H1 (cell line): Measurements from ENCODE around the gene SLC7A10. TPM values are rescaled to one million over a fixed set of nuclear protein-coding genes. Genes with fewer than 3 reads are reported as not detected.

Experiments used
- CTCF ChIA-PET: fragments of 300-600 bp; sonication (Branson Sonifier 250); formaldehyde crosslinking; loops from one replicate; lab custom pipeline; 2021; ENCODE audit not compliant: partially characterized antibody; lab: Charles Lee
- POLR2A ChIA-PET: fragments of 300-600 bp; sonication (Branson Sonifier 250); formaldehyde crosslinking; loops from one replicate; lab custom pipeline; 2021; ENCODE audit warnings: inconsistent platforms; ENCODE audit not compliant: partially characterized antibody; lab: Charles Lee
- DNase-seq, 2 experiments: peaks; one replicate each; pipeline versions ENCODE4 v3.0.0 to v3.0.0-alpha.2; 2010 to 2022; ENCODE audit warnings: low spot score in 2 of 2, low read depth in 1 of 2, mixed read lengths in 1 of 2
- FAIRE-seq: peaks from 2 replicates; lab custom pipeline; 2011; peaks lifted over from hg19 to GRCh38; lab: Jason Lieb, UNC
- H2AFZ ChIP-seq: 2 replicates; pipeline ENCODE4 v1.8.1; 2012; ENCODE audit warnings: low read length, inconsistent platforms
- H2AK5ac ChIP-seq: 2 replicates; pipeline ENCODE4 v1.6.1; 2013; ENCODE audit warnings: low read depth, low read length
- H2BK120ac ChIP-seq: replicated peaks from 2 replicates; pipeline ENCODE3; 2013; ENCODE audit warnings: low read depth, low read length, inconsistent platforms
- H2BK12ac ChIP-seq: 2 replicates; pipeline ENCODE4 v1.6.1; 2013; ENCODE audit warnings: low read depth, low read length
- H2BK15ac ChIP-seq: 2 replicates; pipeline ENCODE4 v1.6.1; 2013; ENCODE audit warnings: low read length
- H2BK20ac ChIP-seq: 2 replicates; pipeline ENCODE4 v1.6.1; 2013; ENCODE audit warnings: low read length
- H2BK5ac ChIP-seq: 2 replicates; pipeline ENCODE4 v1.6.1; 2013; ENCODE audit warnings: low read depth, low read length
- H3K14ac ChIP-seq: 2 replicates; pipeline ENCODE4 v1.6.1; 2013; ENCODE audit warnings: inconsistent platforms; ENCODE audit not compliant: insufficient read length
- H3K18ac ChIP-seq: 2 replicates; pipeline ENCODE4 v1.6.1; 2013; ENCODE audit warnings: low read length; ENCODE audit errors: extremely low read depth
- H3K23ac ChIP-seq: 2 replicates; pipeline ENCODE4 v1.6.1; 2013; ENCODE audit warnings: inconsistent platforms; ENCODE audit not compliant: insufficient read length
- H3K23me2 ChIP-seq: 2 replicates; pipeline ENCODE4 v1.6.1; 2013; ENCODE audit warnings: low read depth, low read length
- H3K27ac ChIP-seq: 2 replicates; pipeline ENCODE4 v1.6.1; 2011; ENCODE audit warnings: low read depth, low read length, inconsistent platforms
- H3K27me3 ChIP-seq, 4 experiments: replicated peaks in 1 of 4; 1 replicate in 1 of 4; 2 replicates in 3 of 4; pipeline versions ENCODE4 v1.6.1 to v1.8.1; 2011 to 2013; ENCODE audit warnings: low read length in 3 of 4, mild to moderate bottlenecking in 3 of 4, inconsistent platforms in 2 of 4, mixed read lengths in 2 of 4, moderate library complexity in 1 of 4; ENCODE audit not compliant: control insufficient read depth in 3 of 4, insufficient read depth in 3 of 4; ENCODE audit errors: extremely low read depth in 1 of 4
- H3K36me3 ChIP-seq, 4 experiments: 2 replicates each; pipeline versions ENCODE4 v1.6.1 to v1.8.1; 2011 to 2013; ENCODE audit warnings: mild to moderate bottlenecking in 4 of 4, low read length in 3 of 4, moderate library complexity in 2 of 4, control low read depth in 1 of 4, inconsistent platforms in 1 of 4; ENCODE audit not compliant: insufficient read depth in 4 of 4, control insufficient read depth in 2 of 4
- H3K4ac ChIP-seq: replicated peaks from 2 replicates; pipeline ENCODE3; 2013; ENCODE audit warnings: low read length, low read depth, mixed read lengths, inconsistent platforms; ENCODE audit not compliant: insufficient read length
- H3K4me1 ChIP-seq, 4 experiments: replicated peaks in 1 of 4; 1 replicate in 1 of 4; 2 replicates in 3 of 4; pipeline versions ENCODE4 v1.6.1 to v1.8.1; 2011 to 2013; ENCODE audit warnings: low read length in 3 of 4, inconsistent platforms in 2 of 4, mixed read lengths in 1 of 4; ENCODE audit not compliant: insufficient read depth in 4 of 4, control insufficient read depth in 3 of 4
- H3K4me2 ChIP-seq, 2 experiments: 2 replicates each; pipeline versions ENCODE4 v1.6.1 to v1.8.1; 2011 to 2013; ENCODE audit warnings: low read depth in 2 of 2, low read length in 2 of 2, control low read depth in 1 of 2, inconsistent platforms in 1 of 2, mild to moderate bottlenecking in 1 of 2; ENCODE audit not compliant: insufficient read depth in 1 of 2
- H3K4me3 ChIP-seq, 4 experiments: fragments of 200-600, 300-600 bp in 1 of 4; sonication (generic), shearing (Covaris generic), sonication (Bioruptor Twin) in 1 of 4; 2 replicates each; pipeline versions ENCODE4 v1.5.1 to v1.8.1; 2011 to 2016; ENCODE audit warnings: low read length in 4 of 4, low read depth in 3 of 4, control low read depth in 2 of 4, inconsistent platforms in 2 of 4, mild to moderate bottlenecking in 2 of 4, mixed read lengths in 1 of 4, moderate library complexity in 1 of 4; ENCODE audit not compliant: insufficient read depth in 2 of 4; ENCODE audit errors: extremely low read depth in 1 of 4
- H3K56ac ChIP-seq: replicated peaks from 2 replicates; pipeline ENCODE3; 2013; ENCODE audit warnings: low read depth, mild to moderate bottlenecking, mixed read lengths, low read length, inconsistent platforms; ENCODE audit not compliant: insufficient read length
- H3K79me1 ChIP-seq: 2 replicates; pipeline ENCODE4 v1.6.1; 2013; ENCODE audit warnings: low read depth, low read length, control low read depth
- H3K79me2 ChIP-seq, 2 experiments: 2 replicates each; pipeline versions ENCODE4 v1.6.1 to v1.8.1; 2012 to 2013; ENCODE audit warnings: low read length in 2 of 2, mild to moderate bottlenecking in 2 of 2, inconsistent platforms in 1 of 2; ENCODE audit not compliant: insufficient read depth in 2 of 2, control insufficient read depth in 1 of 2
- H3K9ac ChIP-seq, 4 experiments: replicated peaks in 1 of 4; 1 replicate in 1 of 4; 2 replicates in 3 of 4; pipeline versions ENCODE4 v1.6.1 to v1.8.1; 2011 to 2013; ENCODE audit warnings: low read depth in 3 of 4, low read length in 3 of 4, control low read depth in 2 of 4, mild to moderate bottlenecking in 2 of 4, moderate library complexity in 2 of 4, inconsistent platforms in 1 of 4; ENCODE audit errors: extremely low read depth in 1 of 4
- H3K9me3 ChIP-seq, 2 experiments: 2 replicates each; pipeline versions ENCODE4 v1.6.1 to v1.8.1; 2012 to 2013; ENCODE audit warnings: mild to moderate bottlenecking in 2 of 2, moderate library complexity in 2 of 2, control low read depth in 1 of 2, inconsistent platforms in 1 of 2, low read depth in 1 of 2, low read length in 1 of 2, mixed read lengths in 1 of 2; ENCODE audit not compliant: insufficient read depth in 2 of 2
- H4K20me1 ChIP-seq, 2 experiments: replicated peaks in 1 of 2; 2 replicates each; pipeline versions ENCODE3 to v1.8.1; 2011 to 2013; ENCODE audit warnings: inconsistent platforms in 2 of 2, low read length in 2 of 2, mild to moderate bottlenecking in 1 of 2; ENCODE audit not compliant: insufficient read depth in 2 of 2, control insufficient read depth in 1 of 2
- H4K5ac ChIP-seq: 2 replicates; pipeline ENCODE4 v1.6.1; 2013; ENCODE audit warnings: low read length, low read depth, mixed read lengths, inconsistent platforms; ENCODE audit not compliant: insufficient read length
- H4K8ac ChIP-seq: 2 replicates; pipeline ENCODE4 v1.8.0; 2013; ENCODE audit warnings: mild to moderate bottlenecking, moderate library complexity, low read length, inconsistent platforms; ENCODE audit not compliant: insufficient read depth; ENCODE audit errors: extremely low read depth
- H4K91ac ChIP-seq: replicated peaks from 2 replicates; pipeline ENCODE3; 2013; ENCODE audit warnings: low read length, mixed read lengths, inconsistent platforms; ENCODE audit not compliant: insufficient read length
- CHD1 ChIP-seq: IDR thresholded peaks from 2 replicates; pipeline ENCODE4 v1.6.1; 2012; ENCODE audit warnings: low read depth, low read length, improper control_type of control experiment
- EP300 ChIP-seq, 2 experiments: IDR thresholded peaks; 1 replicate in 1 of 2; 2 replicates in 1 of 2; pipeline ENCODE4 v1.6.1; 2011 to 2012; ENCODE audit warnings: low read depth in 2 of 2, low read length in 2 of 2, mild to moderate bottlenecking in 2 of 2, borderline replicate concordance in 1 of 2, inconsistent platforms in 1 of 2, moderate library complexity in 1 of 2
- HDAC2 ChIP-seq, 2 experiments: fragments of 300-600 bp in 1 of 2; sonication (generic) in 1 of 2; IDR thresholded peaks; 2 replicates each; pipeline ENCODE4 v1.6.1; 2011 to 2012; ENCODE audit warnings: low read depth in 2 of 2, low read length in 2 of 2, mild to moderate bottlenecking in 2 of 2, moderate library complexity in 2 of 2, borderline replicate concordance in 1 of 2, inconsistent platforms in 1 of 2
- KDM1A ChIP-seq: fragments of 200-600, 300-600 bp; sonication (generic); IDR thresholded peaks from 2 replicates; pipeline ENCODE4 v1.7.1; 2016; ENCODE audit warnings: mild to moderate bottlenecking, low read length, borderline replicate concordance
- MAFK ChIP-seq: IDR thresholded peaks from 2 replicates; pipeline ENCODE4 v1.6.1; 2012; ENCODE audit warnings: low read depth, mild to moderate bottlenecking, improper control_type of control experiment, low read length
- POLR2A ChIP-seq, 2 experiments: IDR thresholded peaks; 1 replicate in 1 of 2; 2 replicates in 1 of 2; pipeline ENCODE4 v1.6.1; 2011; ENCODE audit warnings: low read depth in 2 of 2, low read length in 2 of 2, mild to moderate bottlenecking in 2 of 2; ENCODE audit errors: control extremely low read depth in 1 of 2
- RAD21 ChIP-seq, 2 experiments: IDR thresholded peaks in 1 of 2; conservative IDR thresholded peaks in 1 of 2; 2 replicates each; pipeline ENCODE4 v1.6.1; 2011; ENCODE audit warnings: low read depth in 2 of 2, low read length in 2 of 2, improper control_type of control experiment in 1 of 2, inconsistent platforms in 1 of 2, mild to moderate bottlenecking in 1 of 2, moderate library complexity in 1 of 2
- SP2 ChIP-seq: IDR thresholded peaks from 2 replicates; pipeline ENCODE4 v1.6.1; 2012; ENCODE audit warnings: mild to moderate bottlenecking, low read length, inconsistent platforms
- WGBS, 2 experiments: shearing (Covaris generic) in 1 of 2; methylation state at CpG; one replicate each; pipeline versions ENCODE4 v1.1.6 to v1.1.7; 2013 to 2015; ENCODE audit warnings: low lambda C conversion rate in 2 of 2, mixed read lengths in 2 of 2, inconsistent platforms in 1 of 2, low coverage in 1 of 2, missing lambda C conversion rate in 1 of 2; ENCODE audit not compliant: insufficient replicate concordance in 2 of 2, insufficient coverage in 1 of 2, insufficient read length in 1 of 2; ENCODE audit errors: extremely low coverage in 1 of 2, missing lambda C conversion rate in 1 of 2; 5-methylcytosine and 5-hydroxymethylcytosine counted together
- polyA plus RNA-seq, 7 experiments: library from polyadenylated mRNA; depleted of rRNA in 3 of 7; stranded (reverse) in 5 of 7; unstranded in 2 of 7; fragments of >200 nt in 5 of 7; fragments of 200-250 nt in 2 of 7; gene quantifications; 1 replicate in 5 of 7; 2 replicates in 1 of 7; 4 replicates in 1 of 7; pipeline versions ENCODE4 v1.2.1 to v1.2.3, GENCODE V29; 2011 to 2013; ENCODE audit warnings: missing spikeins in 2 of 7, mixed read lengths in 2 of 7
- total RNA-seq: library from RNA; stranded (reverse); fragmentation: NEBNext Ultra II Directional; extraction: Animal tissue kit (Norgen Biotek cat#: 25700); gene quantifications from 2 replicates; pipeline ENCODE4 v1.2.1, GENCODE V29; 2021
- TF ChIP-seq, protein P1 (sequence below): IDR thresholded peaks from 2 replicates; pipeline ENCODE4 v1.6.1; 2012; ENCODE audit warnings: inconsistent platforms
- TF ChIP-seq, protein P2 (sequence below): IDR thresholded peaks from 2 replicates; pipeline ENCODE4 v1.6.1; 2012; ENCODE audit warnings: inconsistent platforms

Gene SLC7A10
- total and polyA plus RNA-seq, 2 of the 8 experiments (the other 6 are each of a cell fraction or from before 2014, with no cell fraction given): 3.7 to 7.1 TPM

DNA sequence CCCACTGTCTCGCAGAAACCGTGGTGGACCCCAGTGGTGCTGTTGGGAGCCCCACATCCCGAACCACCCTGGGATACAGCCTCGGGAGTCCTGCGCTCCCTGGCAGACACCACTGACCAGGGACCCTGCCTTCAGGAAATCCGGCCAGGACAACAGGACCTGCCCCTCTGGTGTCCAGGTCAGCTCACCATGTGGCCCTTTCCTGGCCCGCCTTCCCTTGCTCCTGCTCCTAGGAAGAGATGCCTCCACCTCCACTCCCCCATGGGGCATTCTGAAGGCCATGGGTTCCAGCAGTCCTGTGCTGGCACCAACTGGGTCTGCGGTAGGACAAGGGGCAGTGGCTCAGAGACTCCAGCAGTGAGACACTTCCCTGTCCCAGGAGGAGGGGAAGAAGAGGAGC, 22.5 kb upstream of the SLC7A10 start:
- H3K4me2 ChIP-seq: no peak overlapping the region
- no peak overlapping the region for H2AK5ac ChIP-seq
- no peak overlapping the region for H2BK20ac ChIP-seq
- peaks cover 8% of the 10 kb centered on the region; the same call in 1 of the 2 replicates for H3K79me1 ChIP-seq
- H2BK120ac ChIP-seq: no peak overlapping the region
- no peaks in the 10 kb centered on the region; a peak in 1 of 7 replicates for H3K27me3 ChIP-seq
- H3K23me2 ChIP-seq: peaks cover 13% of the 10 kb centered on the region; the same call in 1 of the 2 replicates
- H4K5ac ChIP-seq: no peak overlapping the region
- ChIA-PET CTCF (interaction anchor here (1.2 to 15.1 kb wide), 3 partner anchors 12 to 154 kb away, joined by 4 to 426 read pairs (median 23); no protein-coding TSS in a partner anchor), POLR2A (interaction anchor here (2.4 kb wide), 1 partner anchor 55 kb away, joined by 9 read pairs; the partner anchor contains the start of gene CEBPA)
- FAIRE-seq (no peak), DNase-seq (no peak)
- peaks cover 0 to 4% (median under 1%) of the 10 kb centered on the region in 4 experiments; a peak in 5 of 7 replicates for H3K4me1 ChIP-seq
- H3K18ac ChIP-seq: no peak overlapping the region
- H3K56ac ChIP-seq: no peak overlapping the region
- no peak overlapping the region for H3K4ac ChIP-seq
- H3K14ac ChIP-seq: no peak overlapping the region
- H3K23ac ChIP-seq: no peak overlapping the region
- peaks cover 0 to 12% of the 10 kb centered on the region in 2 experiments for H4K20me1 ChIP-seq
- H2BK5ac ChIP-seq: no peak overlapping the region
- WGBS, 2 experiments: 89% methylated on average over 8 of the region's 8 CpGs; no CpG with 5 or more reads in 1 of the 2 experiments
- no peak overlapping the region for H3K27ac ChIP-seq
- no peaks in the 10 kb centered on the region for H3K36me3 ChIP-seq
- no peak overlapping the region for H2BK15ac ChIP-seq
- no peak overlapping the region for H2AFZ ChIP-seq
- no peak overlapping the region for H3K9ac ChIP-seq
- H3K9me3 ChIP-seq: peaks cover 10% of the 10 kb centered on the region in 2 experiments; a peak in 3 of 4 replicates
- no peaks in the 10 kb centered on the region for H3K79me2 ChIP-seq
- H3K4me3 ChIP-seq: no peak overlapping the region
- peak overlapping the region; percentile 63; the same call in 1 of the 2 replicates for H2BK12ac ChIP-seq
- H4K91ac ChIP-seq: no peak overlapping the region
- H4K8ac ChIP-seq: no peak overlapping the region; the same call in 1 of the 2 replicates
- TF ChIP-seq HDAC2 (IDR thresholded peaks at IDR 0.05; ENCODE audit: borderline replicate concordance in 1 of 2, low read depth in 2 of 2, low read length in 2 of 2) (no peak), RAD21 (IDR thresholded peaks at IDR 0.05 in 1 of 2, conservative IDR thresholded peaks at IDR 0.05 in 1 of 2; ENCODE audit: low read depth in 2 of 2, low read length in 2 of 2) (no peak), CHD1 (no peak), SP2 (no peak), KDM1A (no peak), MAFK (no peak), POLR2A (IDR thresholded peaks at IDR 0.05; ENCODE audit: control extremely low read depth in 1 of 2, low read depth in 2 of 2, low read length in 2 of 2) (no peak), EP300 (IDR thresholded peaks at IDR 0.05; ENCODE audit: borderline replicate concordance in 1 of 2, low read depth in 2 of 2, low read length in 2 of 2) (no peak)
- TF ChIP-seq, protein P1, sequence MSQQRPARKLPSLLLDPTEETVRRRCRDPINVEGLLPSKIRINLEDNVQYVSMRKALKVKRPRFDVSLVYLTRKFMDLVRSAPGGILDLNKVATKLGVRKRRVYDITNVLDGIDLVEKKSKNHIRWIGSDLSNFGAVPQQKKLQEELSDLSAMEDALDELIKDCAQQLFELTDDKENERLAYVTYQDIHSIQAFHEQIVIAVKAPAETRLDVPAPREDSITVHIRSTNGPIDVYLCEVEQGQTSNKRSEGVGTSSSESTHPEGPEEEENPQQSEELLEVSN: no peak
- TF ChIP-seq, protein P2, sequence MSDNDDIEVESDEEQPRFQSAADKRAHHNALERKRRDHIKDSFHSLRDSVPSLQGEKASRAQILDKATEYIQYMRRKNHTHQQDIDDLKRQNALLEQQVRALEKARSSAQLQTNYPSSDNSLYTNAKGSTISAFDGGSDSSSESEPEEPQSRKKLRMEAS: no peak
